Measurements from ENCODE around the gene KDM5D.

KDM5D gene

DNA sequence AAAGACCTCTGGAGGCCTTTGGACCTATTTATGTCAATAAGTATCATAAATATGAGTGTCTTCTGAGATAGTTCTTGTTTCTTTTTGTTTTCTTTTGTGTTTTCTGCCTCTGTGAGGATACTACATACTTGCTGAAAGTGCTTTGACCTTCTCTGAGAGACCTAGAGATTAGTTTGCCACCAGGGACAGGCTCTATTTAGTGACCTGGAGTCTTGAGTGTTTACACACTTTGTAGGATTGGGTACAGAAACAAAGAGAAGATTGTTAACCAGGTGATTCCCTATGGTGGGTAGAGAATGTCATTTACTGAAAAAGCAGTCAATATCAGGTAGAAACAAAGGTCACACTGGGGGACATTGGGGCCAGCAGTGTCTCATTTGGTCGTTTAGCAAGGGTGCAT, 63.7 kb downstream of the KDM5D start:
- Histone ChIP-seq H3K27me3 (replicated peaks; ENCODE audit: control insufficient read depth, insufficient read depth, low read length) (no peaks in the 10 kb centered on the region), H3K4me1 (ENCODE audit: control insufficient read depth, insufficient read depth, low read length) (no peaks in the 10 kb centered on the region), H3K4me3 (ENCODE audit: low read length) (no peak overlapping the region), H3K9me3 (ENCODE audit: control insufficient read depth, low read length) (no peaks in the 10 kb centered on the region), H3K9ac (ENCODE audit: low read length) (no peak overlapping the region), H3K36me3 (ENCODE audit: control insufficient read depth, insufficient read depth, low read length, severe bottlenecking) (no peaks in the 10 kb centered on the region)
- no peak for DNase-seq (ENCODE audit: low read depth)

Measured in adipocyte (in vitro differentiated cells).